Left hindlimb (tissue), 1 donor: ENCODE results near the gene DPYD.

Source experiments
- DNase-seq: peaks from one replicate; pipeline ENCODE4 v3.0.0-alpha.2; 2018

DPYD gene

GRCh38 chr1:97599447-97599846 is 321.4 kb downstream of the DPYD start:
- DNase-seq, result no peak

- DNase-seq, result no peak
These were observed 327.6 kb downstream of the DPYD start for GRCh38 chr1:97593192-97593591.

GRCh38 chr1:97588772-97589171 is 332.1 kb downstream of the DPYD start:
- DNase-seq, result no peak

- no peak for DNase-seq
These were observed 339.2 kb downstream of the DPYD start for GRCh38 chr1:97581614-97582051.

- no peak for DNase-seq
These were observed 343.2 kb downstream of the DPYD start for GRCh38 chr1:97577613-97578012.

GRCh38 chr1:97573553-97573952 is 347.3 kb downstream of the DPYD start:
- no peak for DNase-seq

- DNase-seq, result no peak
These were observed 348.3 kb downstream of the DPYD start for GRCh38 chr1:97572561-97572960.

GRCh38 chr1:97571760-97572159 is 349.1 kb downstream of the DPYD start:
- DNase-seq, result no peak

- no peak for DNase-seq
These were observed 350.1 kb downstream of the DPYD start for GRCh38 chr1:97570691-97571090.

GRCh38 chr1:97567000-97567749 is 353.7 kb downstream of the DPYD start:
- DNase-seq, result no peak

GRCh38 chr1:97565886-97566285 is 354.9 kb downstream of the DPYD start:
- DNase-seq, result no peak

GRCh38 chr1:97563926-97564325 is 356.9 kb downstream of the DPYD start:
- no peak for DNase-seq

GRCh38 chr1:97562081-97562480 is 358.8 kb downstream of the DPYD start:
- DNase-seq, result no peak

- DNase-seq, result no peak
These were observed 360.1 kb downstream of the DPYD start for GRCh38 chr1:97560714-97561113.

- DNase-seq, result no peak
These were observed 366.9 kb downstream of the DPYD start for GRCh38 chr1:97553971-97554370.

- no peak for DNase-seq
These were observed 369.7 kb downstream of the DPYD start for GRCh38 chr1:97551113-97551512.

- DNase-seq, result no peak
These were observed 375.4 kb downstream of the DPYD start for GRCh38 chr1:97545446-97545845.

- no peak for DNase-seq
These were observed 380.4 kb downstream of the DPYD start for GRCh38 chr1:97540346-97540888.

- no peak for DNase-seq
These were observed 382.7 kb downstream of the DPYD start for GRCh38 chr1:97538113-97538512.

GRCh38 chr1:97533358-97533757 is 387.5 kb downstream of the DPYD start:
- no peak for DNase-seq

- DNase-seq, result no peak
These were observed 391.2 kb downstream of the DPYD start for GRCh38 chr1:97529600-97529999.

- no peak for DNase-seq
These were observed 396.6 kb downstream of the DPYD start for GRCh38 chr1:97524211-97524610.

- no peak for DNase-seq
These were observed 404.2 kb downstream of the DPYD start for GRCh38 chr1:97516588-97516987.

- no peak for DNase-seq
These were observed 412.1 kb downstream of the DPYD start for GRCh38 chr1:97508653-97509218.

- DNase-seq, result no peak
These were observed 413.0 kb downstream of the DPYD start for GRCh38 chr1:97507863-97508262.
